Stimulated activated CD4-positive, alpha-beta T cell treated with anti-CD3 and anti-CD28 coated beads, Interleukin-1b, Interleukin-23, amount 100 ng/mL, for 48 hours (primary cell): ENCODE results near the gene ARHGAP27.
"Not testable (repeated sequence)": the region's sequence is repeated elsewhere in the genome, so short reads cannot be mapped to it uniquely, and the experiment has no call there.

Experiments used
- DNase-seq: peaks from one replicate; pipeline ENCODE4 v3.0.0-alpha.2; 2020

Gene ARHGAP27

DNA sequence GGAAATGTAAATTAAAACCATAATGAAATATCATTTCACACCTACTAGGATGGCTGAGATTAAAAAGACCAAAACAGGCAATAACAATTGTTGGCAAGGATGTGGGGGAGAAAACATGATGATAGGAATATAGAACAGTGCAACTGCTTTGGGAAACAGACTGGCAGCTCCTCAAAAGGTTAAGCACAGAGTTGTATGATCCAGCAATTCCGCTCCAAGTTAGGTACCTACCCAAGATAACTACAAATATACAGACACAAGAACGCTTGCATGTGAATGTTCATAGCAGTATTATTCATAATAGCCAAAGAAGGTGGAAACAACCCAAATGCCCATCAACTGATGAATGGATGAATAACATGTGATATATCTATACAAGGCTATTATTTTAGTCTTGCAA, 80.8 kb downstream of the ARHGAP27 start:
- no peak for DNase-seq

DNA sequence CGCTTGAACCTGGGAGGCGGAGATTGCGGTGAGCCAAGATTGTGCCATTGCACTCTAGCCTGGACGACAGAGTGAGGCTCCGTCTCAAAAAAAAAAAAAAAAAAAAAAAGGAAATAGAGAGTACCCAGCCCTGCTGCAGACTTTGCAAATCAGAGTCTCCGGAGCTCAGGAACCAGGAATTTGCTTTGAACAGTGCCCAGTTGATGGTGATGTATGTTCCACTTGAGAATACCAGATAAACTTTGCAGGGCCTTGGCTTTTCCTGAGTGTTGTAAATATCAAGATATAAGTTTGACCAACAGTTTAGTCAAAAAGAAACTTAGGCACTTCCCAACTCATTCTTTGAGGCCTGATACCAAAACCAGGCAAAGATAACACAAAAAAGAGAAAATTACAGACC, 85.2 kb downstream of the ARHGAP27 start:
- no peak for DNase-seq

DNA sequence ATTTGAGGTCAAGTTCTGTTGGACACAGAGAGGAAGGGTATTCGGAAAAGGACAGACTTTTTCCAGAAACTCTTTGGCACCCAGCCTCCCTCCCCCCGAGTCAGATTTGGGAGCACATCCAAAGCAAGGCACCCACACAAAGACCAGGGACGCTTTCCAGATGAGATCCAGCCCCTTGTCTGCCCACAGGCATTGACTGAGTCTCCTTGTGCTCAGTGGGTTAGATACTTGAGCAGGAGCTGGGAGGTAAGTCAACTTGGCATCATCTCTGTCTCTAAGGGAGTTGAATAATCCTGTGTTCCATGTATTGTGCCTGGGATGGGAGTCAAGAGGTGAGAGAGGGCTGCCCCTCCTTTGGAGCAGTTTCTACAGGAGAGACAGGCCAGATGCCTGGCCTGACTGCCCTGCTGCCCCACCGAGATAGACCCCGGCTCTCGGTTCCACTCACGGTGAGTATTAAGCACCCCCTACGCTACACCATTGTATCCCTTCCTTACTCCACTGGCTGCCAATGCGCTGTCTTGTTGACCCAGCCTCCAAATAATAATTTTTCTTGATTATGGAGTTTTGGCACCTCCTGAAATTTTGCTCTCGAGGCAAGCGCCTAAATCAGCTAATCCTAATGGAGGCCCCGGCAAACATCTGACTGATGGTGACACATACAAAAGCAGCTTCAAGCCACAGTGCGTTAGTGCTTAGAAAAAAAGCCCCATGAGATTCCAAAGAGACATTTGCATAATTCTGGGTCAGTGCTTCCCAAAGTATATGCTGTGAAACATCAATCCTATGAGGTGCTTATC, 86.3 kb downstream of the ARHGAP27 start:
- DNase-seq, result no peak

DNA sequence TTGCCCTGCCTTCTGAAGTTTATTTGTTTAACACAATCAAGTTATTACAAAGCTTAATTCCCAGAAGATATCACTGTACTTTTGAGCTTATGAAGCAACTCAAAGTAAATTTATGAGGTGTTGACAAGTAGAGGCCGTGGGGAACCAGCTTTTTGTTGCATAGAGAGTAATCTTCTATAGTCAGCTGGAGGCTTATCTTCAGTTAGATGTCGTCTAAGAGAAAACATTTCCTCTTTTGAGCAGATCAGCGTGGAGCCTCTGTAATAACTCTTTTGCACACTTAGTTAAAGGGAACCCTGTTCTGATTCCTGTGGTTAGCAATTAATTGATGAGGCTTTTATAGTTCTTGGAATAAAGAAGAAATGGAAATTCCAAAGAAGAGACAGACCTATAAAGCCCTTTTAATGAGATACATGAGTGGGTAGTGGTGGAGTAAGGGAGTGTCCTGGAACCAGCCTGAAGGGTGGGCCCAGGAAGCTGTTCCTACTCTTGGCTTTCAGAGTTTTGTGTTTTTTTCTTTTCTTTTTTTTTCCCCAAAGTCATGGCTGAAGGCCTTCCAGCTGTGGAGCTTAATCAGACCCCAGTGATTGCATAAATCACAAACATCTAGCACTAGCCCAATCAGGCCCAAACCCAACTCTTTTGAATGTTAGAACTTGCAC, 87.0 kb downstream of the ARHGAP27 start:
- no peak for DNase-seq

DNA sequence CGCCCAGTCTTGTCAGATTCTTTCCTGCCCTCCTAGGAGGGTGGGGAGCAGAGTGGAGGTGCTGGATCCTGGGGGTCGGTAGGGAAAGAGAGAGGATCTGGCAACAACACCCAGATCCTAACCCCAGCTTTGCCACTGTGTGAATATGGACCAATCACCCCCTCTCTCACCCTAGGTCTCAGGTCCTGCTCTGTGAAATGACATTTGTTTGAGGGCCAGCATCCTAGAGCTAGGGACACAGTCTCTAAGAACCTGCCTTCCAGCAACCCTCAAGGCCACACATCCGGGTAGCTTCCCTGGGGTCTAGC, 87.5 kb downstream of the ARHGAP27 start:
- DNase-seq, result no peak

DNA sequence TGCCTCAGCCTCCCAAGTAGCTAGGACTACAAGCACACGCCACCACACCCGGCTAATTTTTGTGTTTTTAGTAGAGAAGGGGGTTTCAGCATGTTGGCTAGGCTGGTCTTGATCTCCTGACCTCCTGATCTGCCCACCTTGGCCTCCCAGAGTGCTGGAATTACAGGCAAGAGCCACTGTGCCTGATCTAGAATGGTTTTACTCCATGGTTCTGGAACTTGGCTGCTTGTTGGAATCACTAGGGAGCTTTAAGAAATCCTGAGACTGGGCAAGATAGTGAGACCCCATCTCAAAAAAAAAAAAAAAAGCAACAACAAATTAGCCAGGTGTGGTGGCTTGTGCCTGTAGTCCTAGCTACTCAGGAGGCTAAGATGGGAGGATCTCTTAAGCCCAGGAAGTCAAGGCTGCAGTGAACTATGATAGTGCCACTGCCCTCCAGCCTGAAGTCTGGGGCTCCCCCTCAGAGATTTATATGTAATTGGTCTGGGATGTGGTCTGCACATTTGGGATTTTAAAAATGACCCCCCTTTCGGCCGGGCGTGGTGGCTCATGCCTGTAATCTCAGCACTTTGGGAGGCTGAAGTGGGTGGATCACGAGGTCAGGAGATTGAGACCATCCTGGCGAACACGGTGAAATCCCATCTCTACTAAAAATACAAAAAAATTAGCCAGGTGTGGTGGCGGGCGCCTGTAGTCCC, 88.6 kb downstream of the ARHGAP27 start:
- DNase-seq, result not testable (repeated sequence)
